GM12872 (cell line): ENCODE measurements around the gene NSD2.

Experiments
- CTCF ChIP-seq: IDR thresholded peaks from 3 replicates; pipeline ENCODE4 v1.5.1; 2011; ENCODE audit warnings: low read depth, mild to moderate bottlenecking, low read length, moderate library complexity; ENCODE audit not compliant: insufficient read depth

NSD2 gene

GRCh38 chr4:1870328-1870577 lies 940 bp upstream of the NSD2 start:
- TF ChIP-seq CTCF, result no peak

GRCh38 chr4:1871471-1872021 lies 353 bp downstream of the NSD2 start:
- no peak for TF ChIP-seq CTCF

GRCh38 chr4:1872870-1873269 lies 1.7 kb downstream of the NSD2 start:
- no peak for TF ChIP-seq CTCF

- TF ChIP-seq CTCF, result no peak
These were observed 2.1 kb downstream of the NSD2 start for GRCh38 chr4:1873291-1873690.

- no peak for TF ChIP-seq CTCF
These were observed 2.6 kb downstream of the NSD2 start for GRCh38 chr4:1873776-1874175.

- no peak for TF ChIP-seq CTCF
These were observed 3.0 kb downstream of the NSD2 start for GRCh38 chr4:1874201-1874600.

GRCh38 chr4:1879485-1879884 lies 8.3 kb downstream of the NSD2 start:
- no peak for TF ChIP-seq CTCF

- no peak for TF ChIP-seq CTCF
These were observed 9.1 kb downstream of the NSD2 start for GRCh38 chr4:1880332-1880731.
